Lung (tissue), 12 donors: Measurements from ENCODE around the gene ELOVL5. TPM values are rescaled to one million over a fixed set of nuclear protein-coding genes. Genes with fewer than 3 reads are reported as not detected.

ENCODE experiments used
- ATAC-seq: fragments of 200-7000 bp; cut with Tn5 transposase; one replicate; pipeline ENCODE4 v1.9.1; 2020; ENCODE audit warnings: moderate number of reproducible peaks; ENCODE audit not compliant: insufficient read depth, low FRiP score
- DNase-seq, 3 donors: peaks; one replicate each; pipeline ENCODE4 v3.0.0-alpha.2; 2013 to 2017
- H3K27ac ChIP-seq, 2 donors: one replicate each; pipeline ENCODE4 v1.5.1; 2013; ENCODE audit warnings: mild to moderate bottlenecking in 2 of 2, moderate library complexity in 2 of 2, control low read depth in 1 of 2, inconsistent platforms in 1 of 2, low read depth in 1 of 2, low read length in 1 of 2
- H3K27me3 ChIP-seq, 3 donors: one replicate each; pipeline ENCODE4 v1.5.1; 2013; ENCODE audit warnings: low read length in 2 of 3; ENCODE audit not compliant: control insufficient read depth in 3 of 3, insufficient read depth in 3 of 3
- H3K36me3 ChIP-seq, 4 donors: one replicate each; pipeline ENCODE4 v1.5.1; 2013; ENCODE audit warnings: low read length in 4 of 4, mild to moderate bottlenecking in 1 of 4, moderate library complexity in 1 of 4; ENCODE audit not compliant: control insufficient read depth in 4 of 4, insufficient read depth in 4 of 4
- H3K4me1 ChIP-seq, 5 donors: one replicate each; pipeline ENCODE4 v1.5.1; 2013; ENCODE audit warnings: low read length in 5 of 5, mild to moderate bottlenecking in 2 of 5, moderate library complexity in 1 of 5; ENCODE audit not compliant: control insufficient read depth in 5 of 5, insufficient read depth in 5 of 5
- H3K4me3 ChIP-seq: one replicate; pipeline ENCODE4 v1.5.1; 2013; ENCODE audit warnings: mild to moderate bottlenecking, control low read depth, moderate library complexity
- H3K9ac ChIP-seq, 2 donors: one replicate each; pipeline ENCODE4 v1.5.1; 2013; ENCODE audit warnings: low read length in 2 of 2, control low read depth in 1 of 2; ENCODE audit not compliant: insufficient read depth in 1 of 2
- H3K9me3 ChIP-seq, 4 donors: one replicate each; pipeline ENCODE4 v1.5.1; 2013; ENCODE audit warnings: low read length in 3 of 4, mild to moderate bottlenecking in 1 of 4, moderate library complexity in 1 of 4; ENCODE audit not compliant: control insufficient read depth in 4 of 4, insufficient read depth in 3 of 4
- CTCF ChIP-seq: IDR thresholded peaks from 2 replicates; pipeline ENCODE4 v1.5.1; 2012; ENCODE audit warnings: mild to moderate bottlenecking; ENCODE audit errors: control extremely low read depth, extremely low read depth
- WGBS, 2 donors: extraction: QIAGEN DNeasy Blood & Tissue Kit; methylation state at CpG; one replicate each; pipeline ENCODE4 v1.1.7; 2013; 5-methylcytosine and 5-hydroxymethylcytosine counted together
- polyA plus RNA-seq, 2 donors: library from polyadenylated mRNA; stranded (reverse); fragments of 200-250 nt; gene quantifications; one replicate each; pipeline ENCODE4 v1.2.1, GENCODE V29; 2013
- total RNA-seq, 2 donors: library from RNA; depleted of rRNA in 1 of 2; stranded (reverse); fragments of >200 nt in 1 of 2; gene quantifications; one replicate each; pipeline ENCODE4 v1.2.1, GENCODE V29; 2014 to 2021
- donor health status: control.
- donor health status: control.
- donor health status: Bipolar disorder and iron deficiency.
- donor health status: healthy.
- donor health status: DM: yes; HTN: yes; CAD: no.

ELOVL5 gene
- total and polyA plus RNA-seq, 4 donors: 37.7 to 95.6 (median 89.9) TPM

- DNase-seq (no peak), ATAC-seq (no peak)
- Histone ChIP-seq H3K9ac (no peak overlapping the region), H3K27ac (no peak overlapping the region), H3K4me3 (no peak overlapping the region), H3K27me3 (no peaks in the 10 kb centered on the region), H3K4me1 (no peaks in the 10 kb centered on the region), H3K9me3 (no peaks in the 10 kb centered on the region), H3K36me3 (no peaks in the 10 kb centered on the region)
- TF ChIP-seq CTCF: no peak
- 60 to 71% methylated on average over 2 of the region's 2 CpGs for WGBS, 2 donors
Observed at GRCh38 chr6:53246924-53247323, 101.8 kb downstream of the ELOVL5 start.

DNA sequence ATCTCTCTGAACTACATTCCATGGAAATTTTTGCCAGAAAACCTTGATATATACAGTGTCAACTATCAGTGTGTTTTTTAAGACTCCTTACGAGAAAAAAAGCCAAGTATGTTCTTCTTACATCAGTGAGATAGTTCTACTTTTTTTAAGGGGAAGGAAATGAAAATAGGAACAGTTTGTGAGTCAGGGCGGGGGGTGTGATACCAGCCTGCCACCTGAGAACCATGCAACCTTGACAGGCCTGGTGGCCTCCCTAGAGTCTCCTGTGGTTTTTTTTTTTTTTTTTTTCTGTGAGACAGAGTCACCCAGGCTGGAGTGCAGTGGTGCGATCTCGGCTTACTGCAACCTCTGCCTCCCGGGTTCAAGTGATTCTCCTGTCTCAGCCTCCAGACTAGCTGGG is 103.8 kb downstream of the ELOVL5 start:
- DNase-seq (no peak), ATAC-seq (no peak)
- H3K27me3 ChIP-seq: no peaks in the 10 kb centered on the region
- no peaks in the 10 kb centered on the region for H3K36me3 ChIP-seq
- no peak overlapping the region for H3K4me3 ChIP-seq
- H3K4me1 ChIP-seq: no peaks in the 10 kb centered on the region
- no peak for TF ChIP-seq CTCF
- 43 to 67% methylated on average over 5 of the region's 5 CpGs for WGBS, 2 donors
- no peaks in the 10 kb centered on the region for H3K9me3 ChIP-seq
- no peak overlapping the region for H3K27ac ChIP-seq
- H3K9ac ChIP-seq: no peak overlapping the region

- Histone ChIP-seq H3K4me3 (no peak overlapping the region), H3K27ac (peak overlapping the region in 1 of 2 donors; percentile 20), H3K4me1 (no peaks in the 10 kb centered on the region), H3K9ac (no peak overlapping the region), H3K36me3 (no peaks in the 10 kb centered on the region), H3K9me3 (no peaks in the 10 kb centered on the region), H3K27me3 (no peaks in the 10 kb centered on the region)
- TF ChIP-seq CTCF: no peak
- ATAC-seq (no peak), DNase-seq (no peak)
- WGBS, 2 donors: 47 to 83% methylated on average over 4 of the region's 4 CpGs
Observed at GRCh38 chr6:53244399-53244931, 104.3 kb downstream of the ELOVL5 start.

- Histone ChIP-seq H3K36me3 (no peaks in the 10 kb centered on the region), H3K4me3 (no peak overlapping the region), H3K27me3 (peaks cover 0 to 2% (median 0%) of the 10 kb centered on the region in 3 donors), H3K4me1 (no peaks in the 10 kb centered on the region), H3K9me3 (no peaks in the 10 kb centered on the region), H3K9ac (no peak overlapping the region), H3K27ac (no peak overlapping the region)
- TF ChIP-seq CTCF: no peak
- 46 to 71% methylated on average over 4 of the region's 4 CpGs for WGBS, 2 donors
- DNase-seq (no peak), ATAC-seq (peak; percentile 27)
Observed at GRCh38 chr6:53241938-53242337, 106.8 kb downstream of the ELOVL5 start.
